RWPE1 (cell line): ENCODE measurements around the gene ICE2.

ENCODE experiments used
- CTCF ChIA-PET: fragments of 350-600 bp; sonication (Branson Sonifier 250); formaldehyde crosslinking; extraction: SDS; loops from one replicate; lab custom pipeline; 2021; lab: Yijun Ruan, JAX
- POLR2A ChIA-PET: fragments of 400-600 bp; formaldehyde crosslinking; extraction: SDS; loops from one replicate; lab custom pipeline; 2020; ENCODE audit warnings: antibody characterized with exemption; ENCODE audit not compliant: low non-redundant PET; lab: Yijun Ruan, JAX
- DNase-seq: peaks from one replicate; pipeline ENCODE4 v3.0.0; 2012; ENCODE audit warnings: low spot score
- H3K27ac ChIP-seq: fragments of 450-650 bp; 2 replicates; pipeline ENCODE4 v1.5.1; 2017
- CTCF ChIP-seq: fragments of 450-650 bp; conservative IDR thresholded peaks from 2 replicates; pipeline ENCODE4 v1.5.1; 2017; ENCODE audit warnings: low read depth, mild to moderate bottlenecking

The ICE2 gene

GRCh38 chr15:60370105-60370868 lies 108.7 kb downstream of the ICE2 start:
- POLR2A ChIA-PET = no interaction called here
- peak; percentile 45 for DNase-seq
- peak overlapping the region; percentile 98 for H3K27ac ChIP-seq
- TF ChIP-seq CTCF = no peak
- CTCF ChIA-PET = interaction anchor here (1.3 kb wide), 1 partner anchor 9 kb away, joined by 7 read pairs; no protein-coding TSS in a partner anchor

GRCh38 chr15:60369696-60370095 lies 109.2 kb downstream of the ICE2 start:
- DNase-seq = no peak
- POLR2A ChIA-PET = no interaction called here
- no peak for TF ChIP-seq CTCF
- CTCF ChIA-PET = no interaction called here
- H3K27ac ChIP-seq = no peak overlapping the region
